ENCODE measurements around the gene HEG1.

The HEG1 gene

DNA sequence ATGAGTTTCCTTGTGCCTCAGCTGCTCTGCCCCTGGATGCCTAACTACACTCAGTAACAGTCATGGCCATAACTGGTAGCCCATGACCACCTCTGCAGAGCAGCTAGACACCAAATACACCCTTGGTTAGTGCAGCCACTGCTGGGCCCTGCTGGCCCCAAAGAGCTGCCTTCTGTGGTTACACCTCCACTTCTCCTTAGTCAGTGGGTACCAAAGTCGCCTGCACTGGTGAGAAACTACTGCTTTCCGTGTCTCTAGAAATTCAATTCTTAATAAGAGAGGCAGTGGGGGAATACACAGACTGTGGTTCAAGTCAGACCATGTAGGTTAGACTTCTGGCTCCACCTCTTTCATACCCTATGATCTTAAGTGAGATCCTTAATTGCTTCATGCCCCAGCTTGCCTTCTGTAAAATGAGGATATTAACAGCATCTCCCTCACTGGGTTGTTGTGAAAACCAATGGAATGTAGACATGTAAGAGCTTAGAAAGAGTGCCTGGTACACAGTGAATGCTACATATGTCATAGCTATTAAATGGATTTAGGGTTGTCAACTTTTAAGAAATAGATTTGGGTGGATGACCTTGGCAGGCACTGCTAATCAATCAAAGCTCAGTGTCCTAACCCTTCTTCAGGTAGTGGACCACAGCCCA lies 18.2 kb downstream of the HEG1 start:
- Histone ChIP-seq H3K9ac (ENCODE audit: low read length) (no peak overlapping the region), H3K27ac (ENCODE audit: low read depth, low read length) (no peak overlapping the region), H3K4me3 (ENCODE audit: low read length) (no peak overlapping the region), H3K27me3 (ENCODE audit: control insufficient read depth, insufficient read depth, low read length) (no peaks in the 10 kb centered on the region), H3K4me1 (ENCODE audit: control insufficient read depth, insufficient read depth, low read length) (peaks cover 14% of the 10 kb centered on the region), H3K36me3 (ENCODE audit: control insufficient read depth, insufficient read depth, low read length) (no peaks in the 10 kb centered on the region)

- Histone ChIP-seq H3K27ac (ENCODE audit: low read depth, low read length) (no peak overlapping the region), H3K4me3 (ENCODE audit: low read length) (no peak overlapping the region), H3K36me3 (ENCODE audit: control insufficient read depth, insufficient read depth, low read length) (no peaks in the 10 kb centered on the region), H3K27me3 (ENCODE audit: control insufficient read depth, insufficient read depth, low read length) (no peaks in the 10 kb centered on the region), H3K4me1 (ENCODE audit: control insufficient read depth, insufficient read depth, low read length) (peaks cover 11% of the 10 kb centered on the region), H3K9ac (ENCODE audit: low read length) (no peak overlapping the region)
Observed at GRCh38 chr3:125035217-125035616, 20.6 kb downstream of the HEG1 start.

DNA sequence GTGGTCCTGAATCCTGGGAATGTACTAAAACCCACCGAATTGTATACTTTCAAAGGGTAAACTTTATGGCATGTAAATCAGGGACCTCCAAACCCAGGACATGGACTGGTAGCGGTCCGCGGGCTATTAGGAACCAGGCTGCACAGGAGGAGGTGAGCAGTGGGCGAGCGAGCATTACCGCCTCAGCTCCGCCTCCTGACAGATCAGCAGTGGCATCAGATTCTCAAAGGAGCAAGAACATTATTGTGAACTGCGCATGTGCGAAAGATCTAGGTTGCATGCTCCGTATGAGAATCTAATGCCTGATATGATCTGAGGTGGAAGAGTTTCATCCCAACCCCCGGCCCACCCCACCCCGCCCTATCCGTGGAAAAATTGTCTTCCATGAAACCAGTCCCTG lies 22.2 kb downstream of the HEG1 start:
- Histone ChIP-seq H3K4me1 (ENCODE audit: control insufficient read depth, insufficient read depth, low read length) (no peaks in the 10 kb centered on the region), H3K9ac (ENCODE audit: low read length) (no peak overlapping the region), H3K36me3 (ENCODE audit: control insufficient read depth, insufficient read depth, low read length) (peaks cover 4% of the 10 kb centered on the region), H3K27me3 (ENCODE audit: control insufficient read depth, insufficient read depth, low read length) (no peaks in the 10 kb centered on the region), H3K27ac (ENCODE audit: low read depth, low read length) (no peak overlapping the region), H3K4me3 (ENCODE audit: low read length) (no peak overlapping the region)

DNA sequence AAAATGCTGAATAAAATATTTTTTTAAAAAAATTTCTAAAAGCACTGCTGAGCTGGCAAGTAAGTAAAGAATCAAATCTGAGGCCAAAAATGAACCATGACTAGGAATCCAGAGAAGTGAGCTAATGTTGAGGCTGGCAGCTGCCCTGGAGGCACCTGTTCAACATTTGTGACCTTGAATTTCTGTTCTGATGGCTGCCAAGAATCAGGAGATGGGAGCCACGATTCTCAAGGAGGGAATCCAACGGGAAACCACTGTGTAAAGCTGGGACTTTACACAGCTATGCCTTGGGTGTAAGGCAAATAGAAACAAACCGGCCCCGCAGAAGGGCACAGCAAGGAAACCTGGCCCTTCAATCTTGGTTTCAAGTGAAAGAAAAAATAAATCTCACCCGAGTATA lies 22.7 kb downstream of the HEG1 start:
- H3K27ac ChIP-seq (ENCODE audit: low read depth, low read length) = no peak overlapping the region

DNA sequence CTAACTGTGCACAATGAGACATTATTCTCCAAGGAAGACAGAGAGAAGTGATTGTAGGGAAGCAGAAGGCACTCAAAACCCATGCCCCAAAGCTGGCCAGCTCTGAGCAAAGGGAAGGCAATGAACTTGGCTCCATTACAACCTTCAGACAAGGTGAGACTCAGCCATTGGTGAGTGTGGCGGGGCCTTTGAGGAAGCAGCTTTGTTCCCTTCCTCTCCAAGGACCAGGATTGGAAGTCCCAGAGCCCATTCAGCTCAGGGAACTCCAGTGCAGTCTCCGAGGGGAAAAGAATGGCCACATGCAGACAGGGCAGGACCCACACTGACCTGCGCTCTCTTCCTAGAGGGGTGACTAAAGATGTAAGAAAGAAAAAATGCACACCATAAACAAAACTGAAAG lies 23.1 kb downstream of the HEG1 start:
- H3K27ac ChIP-seq (ENCODE audit: low read depth, low read length) = no peak overlapping the region
- no peaks in the 10 kb centered on the region for H3K4me1 ChIP-seq (ENCODE audit: control insufficient read depth, insufficient read depth, low read length)
- no peak overlapping the region for H3K9ac ChIP-seq (ENCODE audit: low read length)
- peaks cover 7% of the 10 kb centered on the region for H3K36me3 ChIP-seq (ENCODE audit: control insufficient read depth, insufficient read depth, low read length)
- no peaks in the 10 kb centered on the region for H3K27me3 ChIP-seq (ENCODE audit: control insufficient read depth, insufficient read depth, low read length)
- no peak overlapping the region for H3K4me3 ChIP-seq (ENCODE audit: low read length)

More for the DNA sequence above, 22.7 kb downstream of the HEG1 start:
- H3K36me3 ChIP-seq (ENCODE audit: control insufficient read depth, insufficient read depth, low read length) = peaks cover 7% of the 10 kb centered on the region
- no peaks in the 10 kb centered on the region for H3K27me3 ChIP-seq (ENCODE audit: control insufficient read depth, insufficient read depth, low read length)
- H3K4me1 ChIP-seq (ENCODE audit: control insufficient read depth, insufficient read depth, low read length) = no peaks in the 10 kb centered on the region
- H3K9ac ChIP-seq (ENCODE audit: low read length) = no peak overlapping the region
- no peak overlapping the region for H3K4me3 ChIP-seq (ENCODE audit: low read length)

- Histone ChIP-seq H3K4me1 (ENCODE audit: control insufficient read depth, insufficient read depth, low read length) (no peaks in the 10 kb centered on the region), H3K4me3 (ENCODE audit: low read length) (no peak overlapping the region), H3K9ac (ENCODE audit: low read length) (no peak overlapping the region), H3K27me3 (ENCODE audit: control insufficient read depth, insufficient read depth, low read length) (no peaks in the 10 kb centered on the region), H3K36me3 (ENCODE audit: control insufficient read depth, insufficient read depth, low read length) (peaks cover 9% of the 10 kb centered on the region), H3K27ac (ENCODE audit: low read depth, low read length) (no peak overlapping the region)
Observed at GRCh38 chr3:125032100-125032643, 23.6 kb downstream of the HEG1 start.

- Histone ChIP-seq H3K27ac (ENCODE audit: low read depth, low read length) (no peak overlapping the region), H3K36me3 (ENCODE audit: control insufficient read depth, insufficient read depth, low read length) (peaks cover 13% of the 10 kb centered on the region), H3K4me3 (ENCODE audit: low read length) (no peak overlapping the region), H3K4me1 (ENCODE audit: control insufficient read depth, insufficient read depth, low read length) (no peaks in the 10 kb centered on the region), H3K9ac (ENCODE audit: low read length) (no peak overlapping the region), H3K27me3 (ENCODE audit: control insufficient read depth, insufficient read depth, low read length) (no peaks in the 10 kb centered on the region)
Observed at GRCh38 chr3:125031544-125031943, 24.3 kb downstream of the HEG1 start.

DNA sequence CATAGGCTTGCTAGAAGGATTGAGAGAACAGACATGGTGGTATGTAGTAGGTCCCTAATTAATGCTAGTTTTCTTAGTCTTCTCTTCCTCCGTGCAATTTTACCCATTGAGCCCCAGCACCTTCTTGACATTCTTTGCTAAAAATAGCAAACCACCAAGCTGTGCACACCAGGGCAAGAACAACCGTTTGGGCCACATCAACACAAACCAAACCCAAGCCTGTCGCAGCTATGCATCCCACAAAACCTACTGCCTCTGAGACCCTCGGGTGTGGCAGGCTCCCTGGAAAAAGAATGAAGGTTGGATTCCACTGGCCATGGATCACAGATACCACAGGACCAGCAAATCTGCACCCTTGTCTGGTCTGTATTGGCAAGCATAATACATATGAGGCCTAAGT lies 27.1 kb downstream of the HEG1 start:
- Histone ChIP-seq H3K27ac (ENCODE audit: low read depth, low read length) (no peak overlapping the region), H3K27me3 (ENCODE audit: control insufficient read depth, insufficient read depth, low read length) (no peaks in the 10 kb centered on the region), H3K4me3 (ENCODE audit: low read length) (no peak overlapping the region), H3K4me1 (ENCODE audit: control insufficient read depth, insufficient read depth, low read length) (peaks cover 6% of the 10 kb centered on the region), H3K36me3 (ENCODE audit: control insufficient read depth, insufficient read depth, low read length) (peaks cover 18% of the 10 kb centered on the region), H3K9ac (ENCODE audit: low read length) (no peak overlapping the region)

DNA sequence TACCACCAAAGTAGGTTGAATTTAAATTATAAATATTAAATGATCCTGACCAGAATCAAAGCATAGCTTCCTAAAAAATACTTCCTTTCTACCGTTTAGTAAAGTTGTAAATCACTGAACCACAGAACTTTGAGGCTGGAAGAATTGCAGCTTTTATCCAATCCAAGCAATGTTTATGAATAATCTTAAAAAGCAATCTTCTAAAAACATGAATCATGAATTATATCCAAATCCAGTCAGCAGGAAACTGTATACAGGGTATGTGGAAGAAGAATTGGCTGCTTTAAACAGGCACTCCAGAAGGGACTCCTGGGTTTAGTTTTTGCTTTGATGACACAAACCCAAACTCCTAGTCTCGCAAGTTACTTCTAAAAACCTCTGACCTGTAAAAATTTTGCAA lies 30.2 kb downstream of the HEG1 start:
- H3K27ac ChIP-seq (ENCODE audit: low read depth, low read length) = no peak overlapping the region
- H3K4me3 ChIP-seq (ENCODE audit: low read length) = no peak overlapping the region
- no peak overlapping the region for H3K9ac ChIP-seq (ENCODE audit: low read length)
- H3K27me3 ChIP-seq (ENCODE audit: control insufficient read depth, insufficient read depth, low read length) = no peaks in the 10 kb centered on the region
- H3K36me3 ChIP-seq (ENCODE audit: control insufficient read depth, insufficient read depth, low read length) = peaks cover 18% of the 10 kb centered on the region
- H3K4me1 ChIP-seq (ENCODE audit: control insufficient read depth, insufficient read depth, low read length) = peaks cover 6% of the 10 kb centered on the region

DNA sequence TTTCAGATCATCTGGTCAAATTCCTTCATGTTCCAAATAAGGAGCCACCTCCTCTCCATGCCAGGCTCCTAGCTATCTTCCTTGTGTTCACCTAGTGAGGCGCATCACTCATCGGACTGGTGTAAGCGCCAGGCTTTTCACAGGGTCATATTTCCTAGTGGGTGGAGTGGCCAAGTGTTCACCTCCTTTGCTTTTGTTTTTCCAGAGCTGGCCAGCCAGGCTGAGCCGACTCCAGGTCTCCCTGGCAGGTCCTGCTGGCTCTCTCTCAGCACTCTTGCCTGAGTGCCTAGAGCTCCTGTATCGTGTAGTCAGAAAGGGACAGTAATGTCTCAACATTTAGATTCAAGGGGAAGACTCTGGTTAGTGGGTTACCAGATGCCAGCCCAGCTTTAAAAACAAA lies 31.0 kb downstream of the HEG1 start:
- Histone ChIP-seq H3K4me3 (ENCODE audit: low read length) (no peak overlapping the region), H3K4me1 (ENCODE audit: control insufficient read depth, insufficient read depth, low read length) (peaks cover 6% of the 10 kb centered on the region), H3K9ac (ENCODE audit: low read length) (no peak overlapping the region), H3K36me3 (ENCODE audit: control insufficient read depth, insufficient read depth, low read length) (peaks cover 18% of the 10 kb centered on the region), H3K27ac (ENCODE audit: low read depth, low read length) (peak overlapping the region; percentile 33), H3K27me3 (ENCODE audit: control insufficient read depth, insufficient read depth, low read length) (no peaks in the 10 kb centered on the region)

DNA sequence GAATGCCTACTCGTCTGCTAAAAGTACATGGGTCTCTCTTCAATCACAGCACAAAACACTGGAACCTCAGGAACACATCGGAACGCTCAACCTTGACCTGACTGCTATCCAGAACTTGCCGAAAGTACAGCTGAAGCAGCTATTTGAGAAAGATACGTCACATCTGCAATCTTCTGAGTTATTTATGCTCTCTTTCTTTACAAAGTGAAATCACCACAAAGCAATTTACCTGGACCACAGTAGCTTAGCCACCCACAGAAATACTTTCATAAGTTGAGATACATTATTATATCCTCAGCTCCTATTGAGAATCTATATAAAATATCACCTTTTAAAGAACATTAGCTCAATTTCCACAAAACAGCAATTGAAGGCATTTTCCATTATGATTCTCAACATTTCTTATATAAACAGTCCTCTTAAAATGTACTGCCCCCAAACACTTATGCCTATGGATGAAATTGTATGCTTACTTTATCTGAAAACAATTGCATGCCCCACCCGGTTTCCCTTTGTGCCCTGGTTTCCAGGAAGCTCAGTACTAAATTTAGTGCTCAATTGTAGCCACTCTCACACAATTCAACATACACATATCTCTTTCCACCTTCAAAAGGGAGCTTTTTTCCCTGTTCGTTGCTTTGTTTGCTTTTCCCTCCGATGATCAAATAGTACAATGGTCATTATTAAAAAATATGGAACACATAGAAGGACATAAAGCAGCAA lies 31.8 kb downstream of the HEG1 start:
- H3K27me3 ChIP-seq (ENCODE audit: control insufficient read depth, insufficient read depth, low read length) = no peaks in the 10 kb centered on the region
- peaks cover 17% of the 10 kb centered on the region for H3K36me3 ChIP-seq (ENCODE audit: control insufficient read depth, insufficient read depth, low read length)
- H3K4me3 ChIP-seq (ENCODE audit: low read length) = no peak overlapping the region
- H3K27ac ChIP-seq (ENCODE audit: low read depth, low read length) = no peak overlapping the region
- peaks cover 6% of the 10 kb centered on the region for H3K4me1 ChIP-seq (ENCODE audit: control insufficient read depth, insufficient read depth, low read length)
- no peak overlapping the region for H3K9ac ChIP-seq (ENCODE audit: low read length)

DNA sequence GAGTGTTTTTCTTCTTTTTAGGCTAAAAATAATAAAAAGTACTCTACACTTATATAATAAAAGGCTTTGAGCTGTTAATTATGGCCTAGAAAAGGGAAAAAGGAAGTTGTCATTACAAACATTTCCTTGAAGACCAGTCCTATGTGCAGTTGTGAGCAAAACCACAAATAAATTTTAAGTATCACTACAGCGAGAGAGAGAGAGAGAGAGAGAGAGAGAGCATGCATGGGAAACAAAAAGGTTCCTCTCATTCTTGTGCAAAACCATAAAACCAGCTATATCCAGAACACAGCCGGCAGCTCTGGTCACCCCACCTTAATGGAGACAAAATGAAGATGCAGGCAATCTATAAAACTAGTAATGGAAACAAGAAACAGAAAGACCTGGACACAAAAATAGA lies 33.6 kb downstream of the HEG1 start:
- Histone ChIP-seq H3K9ac (ENCODE audit: low read length) (no peak overlapping the region), H3K27me3 (ENCODE audit: control insufficient read depth, insufficient read depth, low read length) (no peaks in the 10 kb centered on the region), H3K4me3 (ENCODE audit: low read length) (no peak overlapping the region), H3K27ac (ENCODE audit: low read depth, low read length) (no peak overlapping the region), H3K4me1 (ENCODE audit: control insufficient read depth, insufficient read depth, low read length) (peaks cover 6% of the 10 kb centered on the region), H3K36me3 (ENCODE audit: control insufficient read depth, insufficient read depth, low read length) (peaks cover 11% of the 10 kb centered on the region)

- no peaks in the 10 kb centered on the region for H3K27me3 ChIP-seq (ENCODE audit: control insufficient read depth, insufficient read depth, low read length)
- no peaks in the 10 kb centered on the region for H3K4me1 ChIP-seq (ENCODE audit: control insufficient read depth, insufficient read depth, low read length)
- no peak overlapping the region for H3K4me3 ChIP-seq (ENCODE audit: low read length)
- no peak overlapping the region for H3K27ac ChIP-seq (ENCODE audit: low read depth, low read length)
- H3K36me3 ChIP-seq (ENCODE audit: control insufficient read depth, insufficient read depth, low read length) = peaks cover 5% of the 10 kb centered on the region
- no peak overlapping the region for H3K9ac ChIP-seq (ENCODE audit: low read length)
Observed at GRCh38 chr3:125019271-125019670, 36.5 kb downstream of the HEG1 start.

All from rectal smooth muscle tissue (tissue), 1 donor.